HG03280 (cell line): ENCODE results near the gene SMC4.
"Not testable (repeated sequence)": the region's sequence is repeated elsewhere in the genome, so short reads cannot be mapped to it uniquely, and the experiment has no call there.

Experiments
- ATAC-seq: cut with Tn5 transposase; IDR thresholded peaks from one replicate; pipeline ENCODE4 v1.9.1; 2021; ENCODE audit warnings: mild to moderate bottlenecking, moderate library complexity; ENCODE audit not compliant: unreplicated experiment

Gene SMC4

GRCh38 chr3:160399125-160400029, at the start of gene SMC4, which contains the start of gene IFT80:
TSS of gene SMC4 (plus strand) at chr3:160399650. CDS start at chr3:160400827, 1,177 bp downstream.
TSS of gene IFT80 (minus strand) at chr3:160399225. CDS start at chr3:160384600, 14,625 bp downstream.
- ATAC-seq, result peak; percentile 94

GRCh38 chr3:160355826-160356225, 43.6 kb upstream of the SMC4 start:
- no peak for ATAC-seq

DNA sequence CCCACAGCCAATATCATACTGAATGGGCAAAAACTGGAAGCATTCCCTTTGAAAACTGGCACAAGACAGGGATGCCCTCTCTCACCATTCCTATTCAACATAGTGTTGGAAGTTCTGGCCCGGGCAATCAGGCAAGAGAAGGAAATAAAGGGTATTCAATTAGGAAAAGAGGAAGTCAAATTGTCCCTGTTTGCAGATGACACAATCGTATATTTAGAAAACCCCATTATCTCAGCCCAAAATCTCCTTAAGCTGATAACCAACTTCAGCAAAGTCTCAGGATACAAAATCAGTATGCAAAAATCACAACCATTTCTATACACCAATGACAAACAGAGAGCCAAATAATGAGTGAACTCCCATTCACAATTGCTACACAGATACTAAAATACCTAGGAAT, 36.6 kb upstream of the SMC4 start:
- ATAC-seq, result not testable (repeated sequence)

GRCh38 chr3:160365869-160366522, 33.5 kb upstream of the SMC4 start:
- no peak for ATAC-seq

GRCh38 chr3:160368804-160369203, 30.6 kb upstream of the SMC4 start:
- no peak for ATAC-seq

DNA sequence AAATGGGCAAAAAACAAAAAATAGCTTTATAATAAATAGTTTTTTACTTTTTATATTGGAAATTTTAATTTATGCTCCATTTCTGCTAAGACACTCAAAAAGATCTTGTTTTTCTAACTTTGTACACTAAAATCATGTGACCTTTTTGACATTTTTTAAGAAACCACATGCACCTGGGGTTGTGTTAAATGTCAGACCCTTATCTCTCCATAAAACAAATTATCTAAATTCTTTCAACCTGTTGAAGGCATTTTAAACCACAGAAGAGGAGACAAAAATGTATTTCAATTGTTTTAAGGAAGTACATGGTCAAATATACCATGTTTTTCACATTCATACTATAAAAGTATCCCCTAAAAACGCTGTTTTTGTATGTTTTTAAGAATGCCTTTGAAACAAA, 29.7 kb upstream of the SMC4 start:
- no peak for ATAC-seq

DNA sequence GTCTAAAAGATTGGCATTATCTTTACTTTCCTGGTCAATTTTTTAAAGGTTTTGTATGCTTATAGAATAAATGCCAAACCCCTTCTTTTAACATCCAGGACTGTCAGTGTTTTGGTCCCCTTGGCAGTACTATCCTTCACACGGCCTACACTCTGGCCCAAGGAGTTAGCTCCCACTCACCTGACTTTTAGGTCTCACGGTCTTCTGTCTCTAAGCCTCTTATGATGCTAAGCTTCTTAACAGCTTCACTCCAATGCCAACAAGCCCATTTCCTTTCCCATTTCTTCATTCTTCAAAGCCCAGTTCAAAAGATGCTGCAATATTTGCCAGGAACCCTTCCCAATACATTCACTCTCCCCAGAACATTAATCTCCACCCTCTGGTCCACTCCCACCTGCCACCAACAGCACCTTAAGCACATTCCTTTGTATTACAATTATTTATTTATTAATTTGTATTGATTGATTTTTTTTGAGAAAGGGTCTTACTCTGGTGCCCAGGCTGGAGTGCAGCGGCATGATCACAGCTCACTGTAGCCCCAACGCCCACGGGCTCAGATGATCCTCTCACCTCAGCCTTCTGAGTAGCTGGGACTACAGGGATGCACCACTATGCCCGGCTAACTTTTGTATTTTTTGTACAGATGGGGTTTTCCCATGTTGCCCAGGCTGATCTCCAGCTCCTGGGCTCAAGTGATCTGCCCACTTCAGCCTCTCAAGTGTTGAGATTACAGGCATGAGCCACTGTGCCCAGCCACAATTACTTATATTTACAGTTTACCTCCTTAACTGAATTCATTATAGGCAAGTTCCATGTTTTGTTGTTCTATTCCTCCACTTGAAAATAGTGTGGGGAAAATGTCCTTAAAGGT, 28.2 kb upstream of the SMC4 start:
- no peak for ATAC-seq

- ATAC-seq, result no peak
These were observed 26.7 kb upstream of the SMC4 start for GRCh38 chr3:160372780-160373179.

GRCh38 chr3:160373655-160374054, 25.8 kb upstream of the SMC4 start:
- ATAC-seq, result no peak

DNA sequence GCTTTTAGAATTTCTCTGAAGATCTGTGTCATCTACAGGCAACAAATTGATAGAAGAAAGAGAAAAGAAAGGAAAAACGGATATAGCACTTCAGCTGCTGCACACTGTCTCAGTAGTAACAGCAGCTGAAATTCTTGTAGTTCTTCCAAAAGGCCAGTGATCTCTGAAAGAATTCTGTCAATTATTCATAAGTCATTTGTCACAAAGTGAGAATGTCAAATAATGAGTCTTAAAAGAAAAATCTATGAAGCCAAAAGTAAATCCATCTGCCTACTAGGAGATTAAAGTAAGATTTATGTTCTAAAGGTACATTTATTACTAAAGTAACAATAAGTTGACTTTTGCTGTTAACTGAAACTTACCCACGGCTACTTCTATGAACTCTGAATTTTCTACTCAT, 25.0 kb upstream of the SMC4 start:
- no peak for ATAC-seq

DNA sequence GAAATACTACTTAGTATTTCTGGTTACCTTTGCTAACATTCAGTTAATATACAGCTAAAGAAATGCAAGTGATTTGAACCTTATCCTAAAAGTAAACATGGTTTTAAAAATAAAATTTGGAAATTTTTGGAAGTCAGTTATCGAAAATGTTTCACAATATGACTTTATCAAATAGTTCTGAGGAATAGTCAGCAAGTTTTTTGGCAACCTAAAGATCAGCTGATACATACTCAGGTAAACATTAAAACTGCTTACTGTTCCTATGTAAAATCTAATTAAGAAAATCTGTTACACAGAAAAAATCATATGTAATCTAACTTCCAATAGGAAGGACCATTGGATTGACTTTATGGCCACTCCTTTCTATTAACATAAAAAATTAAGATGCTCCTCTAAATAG, 24.5 kb upstream of the SMC4 start:
- ATAC-seq, result no peak

GRCh38 chr3:160376681-160377080, 22.8 kb upstream of the SMC4 start:
- no peak for ATAC-seq

GRCh38 chr3:160378331-160379109, 20.9 kb upstream of the SMC4 start:
- no peak for ATAC-seq

DNA sequence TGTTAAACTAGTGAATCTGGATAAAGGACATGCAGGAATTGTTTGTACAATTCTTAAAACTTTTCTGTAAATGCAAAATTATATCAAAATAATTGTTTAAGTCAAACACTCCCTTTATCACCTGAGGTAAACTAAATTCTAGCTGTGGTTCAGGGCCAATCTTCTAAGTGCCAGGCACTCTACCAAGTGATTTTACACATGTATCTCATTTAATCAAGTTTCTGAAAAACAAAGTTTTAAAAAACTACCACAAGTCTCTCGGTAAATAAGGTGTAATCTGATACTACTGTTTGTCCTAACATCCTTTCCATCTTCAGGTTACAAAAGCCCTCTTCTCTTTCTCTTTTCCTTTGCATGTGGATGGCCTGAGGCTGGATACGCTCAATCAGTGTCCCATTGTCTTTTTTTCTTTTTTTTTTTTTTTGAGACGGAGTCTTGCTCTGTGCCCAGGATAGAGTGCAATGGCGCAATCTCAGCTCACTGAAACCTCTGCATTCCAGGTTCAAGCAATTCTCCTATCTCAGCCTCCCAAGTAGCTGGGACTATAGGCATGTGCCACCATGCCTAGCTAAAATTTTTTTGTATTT, 19.7 kb upstream of the SMC4 start:
- ATAC-seq, result no peak

GRCh38 chr3:160381470-160381869, 18.0 kb upstream of the SMC4 start:
- ATAC-seq, result no peak

- no peak for ATAC-seq
These were observed 14.7 kb upstream of the SMC4 start for GRCh38 chr3:160384639-160385318.

DNA sequence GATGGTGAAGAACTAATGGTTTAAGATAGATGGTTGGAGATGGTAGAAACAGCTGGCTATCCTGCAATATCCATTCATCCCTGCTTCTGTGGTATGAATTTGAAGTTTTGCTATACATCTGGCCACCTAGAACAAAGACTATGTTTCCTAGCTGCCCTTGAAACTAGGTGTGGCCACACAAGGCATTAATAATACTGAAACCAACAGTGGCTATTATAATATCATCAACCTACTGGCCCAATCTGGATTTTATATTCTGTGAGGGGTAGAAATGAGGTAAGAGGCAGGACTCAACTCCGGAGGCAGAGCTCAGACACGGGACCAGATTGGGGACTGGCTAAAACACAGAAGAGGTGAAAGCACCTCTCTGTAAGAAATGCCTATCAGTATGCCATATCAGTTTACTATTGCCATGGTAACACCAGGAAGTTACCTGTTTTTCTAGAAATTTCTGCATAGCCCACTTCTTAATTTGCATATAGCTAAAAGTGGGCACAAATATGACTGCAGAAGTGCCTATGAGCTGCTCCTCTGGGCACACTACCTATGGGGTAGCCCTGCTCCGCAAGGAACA, 8.8 kb upstream of the SMC4 start:
- ATAC-seq, result peak; percentile 48

- ATAC-seq, result no peak
These were observed 6.7 kb upstream of the SMC4 start for GRCh38 chr3:160392798-160393197.

- ATAC-seq, result no peak
These were observed 6.0 kb upstream of the SMC4 start for GRCh38 chr3:160393346-160394008.
